Tibial nerve (tissue), 3 donors: ENCODE results near the gene CDKN1C.

ENCODE experiments used
- CTCF ChIP-seq, 5 experiments: fragments of 200-600 bp in 3 of 5; fragments of 450-650 bp in 2 of 5; sonication (generic) in 3 of 5; IDR thresholded peaks; one replicate each; pipeline ENCODE4 v1.5.1; 2016 to 2019; ENCODE audit warnings: antibody characterized with exemption in 5 of 5, mild to moderate bottlenecking in 3 of 5, moderate library complexity in 2 of 5
- POLR2A ChIP-seq, 2 donors: fragments of 450-650 bp; IDR thresholded peaks; one replicate each; pipeline ENCODE4 v1.6.1; 2017; ENCODE audit warnings: antibody characterized with exemption in 2 of 2, mild to moderate bottlenecking in 2 of 2, moderate library complexity in 2 of 2

GRCh38 chr11:2882396-2883110 is 3.0 kb downstream of the CDKN1C start:
- no peak for TF ChIP-seq CTCF (IDR thresholded peaks at IDR 0.05)
- no peak for TF ChIP-seq POLR2A (IDR thresholded peaks at IDR 0.05)
